PC-3 (cell line): Measurements from ENCODE around the gene LHX5. TPM values are rescaled to one million over a fixed set of nuclear protein-coding genes. Genes with fewer than 3 reads are reported as not detected.

Source experiments
- ATAC-seq: fragments of 200-7000 bp; cut with Tn5 transposase; 2 replicates; pipeline ENCODE4 v1.9.1; 2020; ENCODE audit warnings: mild to moderate bottlenecking, moderate library complexity
- BruUV-seq: library from RNA; stranded (reverse); fragments of 400-500 nt; replicated peaks from 2 replicates; lab custom pipeline; 2021; lab: Mats Ljungman, UMichigan
- CTCF ChIA-PET: fragments of 300-600 bp; sonication (Branson Sonifier 250); formaldehyde crosslinking; loops from one replicate; lab custom pipeline; 2022; ENCODE audit warnings: antibody characterized with exemption; lab: Charles Lee
- POLR2A ChIA-PET: fragments of 300-600 bp; sonication (Branson Sonifier 250); formaldehyde crosslinking; loops from one replicate; lab custom pipeline; 2022; ENCODE audit warnings: antibody characterized with exemption; ENCODE audit not compliant: unreplicated experiment; lab: Charles Lee
- DNase-seq: peaks from one replicate; pipeline ENCODE4 v3.0.0-alpha.2; 2015
- H2AFZ ChIP-seq: fragments of 300-600 bp; sonication (generic); 2 replicates; pipeline ENCODE4 v1.6.0; 2016; ENCODE audit warnings: antibody characterized with exemption, low read length
- H3F3A ChIP-seq: fragments of 300-600 bp; sonication (generic); one replicate; pipeline ENCODE4 v1.6.0; 2017; ENCODE audit warnings: antibody characterized with exemption, low read length, control low read depth, mild to moderate bottlenecking; ENCODE audit not compliant: unreplicated experiment
- H3K27ac ChIP-seq: fragments of 300-600 bp; sonication (generic); 2 replicates; pipeline ENCODE4 v1.5.1; 2016; ENCODE audit warnings: mild to moderate bottlenecking, low read length
- H3K27me3 ChIP-seq: fragments of 300-600 bp; sonication (generic); 2 replicates; pipeline ENCODE4 v1.6.1; 2016; ENCODE audit warnings: low read length, mixed read lengths
- H3K36me3 ChIP-seq: fragments of 300-600 bp; sonication (generic); 2 replicates; pipeline ENCODE4 v1.6.1; 2016; ENCODE audit warnings: low read depth, mixed run types, low read length, mixed read lengths
- H3K4me1 ChIP-seq: fragments of 300-600 bp; sonication (generic); 2 replicates; pipeline ENCODE4 v1.5.1; 2016; ENCODE audit warnings: low read length; ENCODE audit not compliant: insufficient read depth
- H3K4me2 ChIP-seq: fragments of 300-600 bp; sonication (generic); 2 replicates; pipeline ENCODE4 v1.6.0; 2016; ENCODE audit warnings: low read length
- H3K4me3 ChIP-seq: fragments of 300-600 bp; sonication (generic); 2 replicates; pipeline ENCODE4 v1.5.1; 2016; ENCODE audit warnings: mild to moderate bottlenecking, low read length, mixed read lengths
- H3K79me2 ChIP-seq: fragments of 300-600 bp; sonication (generic); 2 replicates; pipeline ENCODE4 v1.6.1; 2017; ENCODE audit warnings: low read length, mixed read lengths
- H3K9ac ChIP-seq: fragments of 300-600 bp; sonication (generic); 2 replicates; pipeline ENCODE4 v1.6.0; 2016; ENCODE audit warnings: mild to moderate bottlenecking, low read length
- H3K9me2 ChIP-seq: fragments of 300-600 bp; sonication (generic); replicated peaks from 2 replicates; pipeline ENCODE4 v1.6.1; 2016; ENCODE audit warnings: mixed run types, low read length, mixed read lengths
- H3K9me3 ChIP-seq: fragments of 300-600 bp; sonication (generic); 2 replicates; pipeline ENCODE4 v1.6.1; 2016; ENCODE audit warnings: low read length, mixed read lengths
- H4K20me1 ChIP-seq: fragments of 300-600 bp; sonication (generic); 2 replicates; pipeline ENCODE4 v1.6.1; 2016; ENCODE audit warnings: low read length, mixed read lengths
- EZH2 ChIP-seq: fragments of 300-600 bp; sonication (generic); IDR thresholded peaks from one replicate; pipeline ENCODE4 v1.6.1; 2017; ENCODE audit warnings: antibody characterized with exemption, mild to moderate bottlenecking, low read length; ENCODE audit not compliant: unreplicated experiment
- EZH2phosphoT487 ChIP-seq: fragments of 300-600 bp; sonication (generic); IDR thresholded peaks from 2 replicates; pipeline ENCODE4 v1.6.1; 2018; ENCODE audit warnings: mild to moderate bottlenecking, antibody characterized with exemption, low read length, borderline replicate concordance
- intact Hi-C: fragments of 100-400 bp; cut with micrococcal nuclease; formaldehyde crosslinking; loops from 2 replicates; pipeline ENCODE4 v1.9.0; 2023
- total RNA-seq: library from RNA; depleted of rRNA; stranded (reverse); fragments of >200 nt; gene quantifications from 2 replicates; pipeline ENCODE4 v1.2.3, GENCODE V29; 2014
- TF ChIP-seq, protein P1 (sequence below): fragments of 300-600 bp; sonication (generic); conservative IDR thresholded peaks from 2 replicates; pipeline ENCODE4 v1.5.1; 2017; ENCODE audit warnings: antibody characterized with exemption, low read depth, mild to moderate bottlenecking, low read length

LHX5 gene
- total RNA-seq, 1 experiment from 2014 or later = 0.26 TPM

GRCh38 chr12:113476176-113476986 lies 4.7 kb upstream of the LHX5 start:
- no peaks in the 10 kb centered on the region for H4K20me1 ChIP-seq
- ChIA-PET POLR2A (no interaction called here), CTCF (no interaction called here)
- H3K9me3 ChIP-seq = no peaks in the 10 kb centered on the region
- no peaks in the 10 kb centered on the region for H3K9me2 ChIP-seq
- H3K4me3 ChIP-seq = no peak overlapping the region
- H3K36me3 ChIP-seq = no peaks in the 10 kb centered on the region
- ATAC-seq = no peak
- H3K4me1 ChIP-seq = no peaks in the 10 kb centered on the region
- no peak overlapping the region for H3K9ac ChIP-seq
- H3K4me2 ChIP-seq = no peak overlapping the region
- H3K79me2 ChIP-seq = no peaks in the 10 kb centered on the region
- BruUV-seq = no TSS peak
- no peaks in the 10 kb centered on the region for H3F3A ChIP-seq
- DNase-seq = no peak
- peak; percentile 96 for TF ChIP-seq EZH2
- TF ChIP-seq, protein P1, sequence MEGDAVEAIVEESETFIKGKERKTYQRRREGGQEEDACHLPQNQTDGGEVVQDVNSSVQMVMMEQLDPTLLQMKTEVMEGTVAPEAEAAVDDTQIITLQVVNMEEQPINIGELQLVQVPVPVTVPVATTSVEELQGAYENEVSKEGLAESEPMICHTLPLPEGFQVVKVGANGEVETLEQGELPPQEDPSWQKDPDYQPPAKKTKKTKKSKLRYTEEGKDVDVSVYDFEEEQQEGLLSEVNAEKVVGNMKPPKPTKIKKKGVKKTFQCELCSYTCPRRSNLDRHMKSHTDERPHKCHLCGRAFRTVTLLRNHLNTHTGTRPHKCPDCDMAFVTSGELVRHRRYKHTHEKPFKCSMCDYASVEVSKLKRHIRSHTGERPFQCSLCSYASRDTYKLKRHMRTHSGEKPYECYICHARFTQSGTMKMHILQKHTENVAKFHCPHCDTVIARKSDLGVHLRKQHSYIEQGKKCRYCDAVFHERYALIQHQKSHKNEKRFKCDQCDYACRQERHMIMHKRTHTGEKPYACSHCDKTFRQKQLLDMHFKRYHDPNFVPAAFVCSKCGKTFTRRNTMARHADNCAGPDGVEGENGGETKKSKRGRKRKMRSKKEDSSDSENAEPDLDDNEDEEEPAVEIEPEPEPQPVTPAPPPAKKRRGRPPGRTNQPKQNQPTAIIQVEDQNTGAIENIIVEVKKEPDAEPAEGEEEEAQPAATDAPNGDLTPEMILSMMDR = no peak
- peak; percentile 83; the same call in 1 of the 2 replicates for TF ChIP-seq EZH2phosphoT487
- H3K27me3 ChIP-seq = peaks cover 96% of the 10 kb centered on the region
- H2AFZ ChIP-seq = no peak overlapping the region
- no peak overlapping the region for H3K27ac ChIP-seq
- intact Hi-C loops = no loop called here

DNA sequence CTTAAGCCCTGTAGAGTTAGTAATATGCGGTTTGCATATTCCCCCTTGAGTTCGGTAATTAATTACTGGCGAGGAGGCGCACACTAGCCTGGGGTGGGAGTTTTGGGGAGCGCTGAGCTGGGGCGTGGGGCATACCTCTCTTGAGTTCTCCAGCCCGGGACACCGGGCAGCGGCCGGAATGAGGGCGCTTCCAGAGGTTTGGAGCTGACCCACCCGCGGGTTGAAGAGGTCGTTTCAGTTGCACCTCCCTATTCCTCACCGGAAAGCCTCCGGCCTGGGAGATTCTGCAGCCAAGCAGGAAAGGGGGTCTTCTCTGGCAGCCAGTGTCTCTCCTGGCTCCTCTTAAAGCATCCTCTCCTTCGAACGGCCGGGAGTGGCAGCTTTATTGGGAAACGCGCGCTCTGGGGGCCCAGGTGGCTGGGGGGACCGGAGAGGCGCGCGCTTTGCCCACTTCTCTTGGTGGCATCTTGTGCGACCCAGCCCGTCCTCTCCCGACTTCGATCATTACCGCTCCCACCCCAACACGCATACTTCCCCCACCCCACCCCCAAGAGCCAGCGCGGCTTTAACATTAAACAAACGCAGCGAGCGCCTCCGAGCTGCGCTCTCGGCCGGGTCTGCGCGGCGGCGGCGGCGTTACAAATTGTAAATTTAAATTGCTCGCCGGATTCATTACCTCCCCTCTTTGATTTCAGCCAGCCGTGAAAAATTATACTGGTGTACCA lies 3.9 kb upstream of the LHX5 start:
- Histone ChIP-seq H3F3A (no peaks in the 10 kb centered on the region), H3K27ac (no peak overlapping the region), H3K4me2 (no peak overlapping the region), H3K36me3 (no peaks in the 10 kb centered on the region), H3K4me1 (no peaks in the 10 kb centered on the region), H3K27me3 (peaks cover 96% of the 10 kb centered on the region), H2AFZ (no peak overlapping the region), H3K79me2 (no peaks in the 10 kb centered on the region), H4K20me1 (no peaks in the 10 kb centered on the region), H3K9ac (no peak overlapping the region), H3K9me2 (no peaks in the 10 kb centered on the region), H3K4me3 (no peak overlapping the region), H3K9me3 (no peaks in the 10 kb centered on the region)
- CTCF ChIA-PET = no interaction called here
- BruUV-seq = no TSS peak
- POLR2A ChIA-PET = no interaction called here
- TF ChIP-seq EZH2 (no peak), EZH2phosphoT487 (no peak)
- TF ChIP-seq, protein P1 = no peak
- no peak for ATAC-seq
- DNase-seq = no peak
- intact Hi-C loops = no loop called here
